ENCODE measurements around the gene MSI2. TPM values are rescaled to one million over a fixed set of nuclear protein-coding genes. Genes with fewer than 3 reads are reported as not detected.

MSI2 gene
- total and polyA plus RNA-seq, 2 donors (not counting 3 experiments of a cell fraction or from before 2014, with no cell fraction given), result 20.9 to 59.3 TPM

DNA sequence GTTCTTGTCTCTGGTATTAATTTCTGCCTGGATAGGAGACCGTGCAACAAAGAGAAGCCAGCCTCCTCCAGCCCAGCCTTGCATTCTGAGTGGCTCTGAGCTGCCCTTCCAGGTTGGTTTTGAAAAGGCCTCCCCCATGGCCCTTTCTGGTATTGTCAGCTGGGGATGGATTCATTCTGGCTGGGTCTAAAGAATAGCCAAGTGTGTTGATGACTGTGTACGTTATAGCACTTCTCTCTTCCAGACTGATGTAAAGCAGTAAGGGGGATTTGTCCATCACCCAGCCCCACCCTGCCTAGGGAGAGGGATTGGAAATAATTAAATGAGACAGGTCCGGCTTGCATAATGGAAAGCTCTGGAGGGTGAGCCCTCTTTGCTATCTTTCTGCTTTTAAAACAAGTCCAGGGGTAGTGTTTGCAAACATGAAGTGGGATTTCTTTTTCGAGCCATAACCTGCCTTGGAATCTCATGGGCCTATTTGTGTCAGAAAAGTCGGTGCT, 146.4 kb downstream of the MSI2 start:
- Histone ChIP-seq H3K4me2 (ENCODE audit: insufficient read depth, low read length) (no peak overlapping the region), H3K27ac (ENCODE audit: insufficient read depth, low read depth, low read length) (no peak overlapping the region), H3K9ac (replicated peaks; ENCODE audit: extremely low read depth, insufficient read depth, low read length) (no peak overlapping the region), H4K20me1 (replicated peaks; ENCODE audit: control insufficient read depth, extremely low read depth, insufficient read depth, low read length) (no peaks in the 10 kb centered on the region), H3K4me1 (ENCODE audit: control insufficient read depth, extremely low read depth, insufficient read depth, low read length) (no peaks in the 10 kb centered on the region), H3K4me3 (replicated peaks in 1 of 3; ENCODE audit: insufficient read depth in 1 of 3, low read depth in 1 of 3, low read length in 3 of 3) (no peak overlapping the region), H3K36me3 (ENCODE audit: control insufficient read depth in 2 of 2, extremely low read depth in 1 of 2, insufficient read depth in 2 of 2, low read length in 2 of 2) (no peaks in the 10 kb centered on the region), H3K9me1 (replicated peaks; ENCODE audit: control insufficient read depth, extremely low read depth, insufficient read depth, low read length) (no peaks in the 10 kb centered on the region), H3K27me3 (ENCODE audit: control insufficient read depth in 2 of 2, insufficient read depth in 2 of 2, low read length in 2 of 2) (no peaks in the 10 kb centered on the region), H3K79me2 (ENCODE audit: control insufficient read depth, insufficient read depth, low read length) (no peaks in the 10 kb centered on the region), H2AFZ (ENCODE audit: low read depth, low read length) (no peak overlapping the region), H3K9me3 (replicated peaks; ENCODE audit: control insufficient read depth, insufficient read depth, low read length) (no peaks in the 10 kb centered on the region)
- TF ChIP-seq, protein P1, sequence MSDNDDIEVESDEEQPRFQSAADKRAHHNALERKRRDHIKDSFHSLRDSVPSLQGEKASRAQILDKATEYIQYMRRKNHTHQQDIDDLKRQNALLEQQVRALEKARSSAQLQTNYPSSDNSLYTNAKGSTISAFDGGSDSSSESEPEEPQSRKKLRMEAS (IDR thresholded peaks at IDR 0.05; ENCODE audit: insufficient read depth, insufficient read length), result no peak
- TF ChIP-seq GATA2 (IDR thresholded peaks at IDR 0.05; ENCODE audit: insufficient read depth, insufficient read length, low read depth, low read length) (no peak), MYC (IDR thresholded peaks at IDR 0.05; ENCODE audit: low read depth, low read length) (no peak), POLR2AphosphoS5 (IDR thresholded peaks at IDR 0.05; ENCODE audit: insufficient read depth, low read depth, low read length) (no peak), JUN (IDR thresholded peaks at IDR 0.05; ENCODE audit: borderline replicate concordance, insufficient read depth, insufficient read length, low read depth) (no peak), EZH2 (IDR thresholded peaks at IDR 0.05; ENCODE audit: borderline replicate concordance, low read depth, low read length, severe bottlenecking) (no peak), POLR2A (IDR thresholded peaks at IDR 0.05; ENCODE audit: low read depth, low read length) (no peak), FOS (IDR thresholded peaks at IDR 0.05; ENCODE audit: borderline replicate concordance, insufficient read depth, low read length) (no peak)
- TF ChIP-seq, protein P2, sequence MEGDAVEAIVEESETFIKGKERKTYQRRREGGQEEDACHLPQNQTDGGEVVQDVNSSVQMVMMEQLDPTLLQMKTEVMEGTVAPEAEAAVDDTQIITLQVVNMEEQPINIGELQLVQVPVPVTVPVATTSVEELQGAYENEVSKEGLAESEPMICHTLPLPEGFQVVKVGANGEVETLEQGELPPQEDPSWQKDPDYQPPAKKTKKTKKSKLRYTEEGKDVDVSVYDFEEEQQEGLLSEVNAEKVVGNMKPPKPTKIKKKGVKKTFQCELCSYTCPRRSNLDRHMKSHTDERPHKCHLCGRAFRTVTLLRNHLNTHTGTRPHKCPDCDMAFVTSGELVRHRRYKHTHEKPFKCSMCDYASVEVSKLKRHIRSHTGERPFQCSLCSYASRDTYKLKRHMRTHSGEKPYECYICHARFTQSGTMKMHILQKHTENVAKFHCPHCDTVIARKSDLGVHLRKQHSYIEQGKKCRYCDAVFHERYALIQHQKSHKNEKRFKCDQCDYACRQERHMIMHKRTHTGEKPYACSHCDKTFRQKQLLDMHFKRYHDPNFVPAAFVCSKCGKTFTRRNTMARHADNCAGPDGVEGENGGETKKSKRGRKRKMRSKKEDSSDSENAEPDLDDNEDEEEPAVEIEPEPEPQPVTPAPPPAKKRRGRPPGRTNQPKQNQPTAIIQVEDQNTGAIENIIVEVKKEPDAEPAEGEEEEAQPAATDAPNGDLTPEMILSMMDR (IDR thresholded peaks at IDR 0.05; ENCODE audit: extremely low read depth in 1 of 2, insufficient read depth in 1 of 2, low read depth in 1 of 2, low read length in 2 of 2), result no peak
- ChIA-PET CTCF (interaction anchor here (1.0 to 11.1 kb wide), 2 partner anchors 159 to 236 kb away, joined by 3 to 74 read pairs; no protein-coding TSS in a partner anchor), POLR2A (no interaction called here)
- DNase-seq (ENCODE audit: low read depth, low spot score), result no peak
- intact Hi-C loops (cut with micrococcal nuclease), result no loop called here
- dilution Hi-C loops (cut with MboI; ENCODE audit: extremely low pct_ligation_motif_present, low sequenced_read_pairs), result no loop called here
- BruUV-seq (replicated peaks), result no TSS peak
- FAIRE-seq, result no peak

Measured in endothelial cell of umbilical vein (primary cell).